Measurements from ENCODE around the gene LCN15. TPM values are rescaled to one million over a fixed set of nuclear protein-coding genes. Genes with fewer than 3 reads are reported as not detected.

LCN15 gene
- total RNA-seq, 4 donors from 2014 or later, result 1.5 to 9.3 TPM; not detected in 2

DNA sequence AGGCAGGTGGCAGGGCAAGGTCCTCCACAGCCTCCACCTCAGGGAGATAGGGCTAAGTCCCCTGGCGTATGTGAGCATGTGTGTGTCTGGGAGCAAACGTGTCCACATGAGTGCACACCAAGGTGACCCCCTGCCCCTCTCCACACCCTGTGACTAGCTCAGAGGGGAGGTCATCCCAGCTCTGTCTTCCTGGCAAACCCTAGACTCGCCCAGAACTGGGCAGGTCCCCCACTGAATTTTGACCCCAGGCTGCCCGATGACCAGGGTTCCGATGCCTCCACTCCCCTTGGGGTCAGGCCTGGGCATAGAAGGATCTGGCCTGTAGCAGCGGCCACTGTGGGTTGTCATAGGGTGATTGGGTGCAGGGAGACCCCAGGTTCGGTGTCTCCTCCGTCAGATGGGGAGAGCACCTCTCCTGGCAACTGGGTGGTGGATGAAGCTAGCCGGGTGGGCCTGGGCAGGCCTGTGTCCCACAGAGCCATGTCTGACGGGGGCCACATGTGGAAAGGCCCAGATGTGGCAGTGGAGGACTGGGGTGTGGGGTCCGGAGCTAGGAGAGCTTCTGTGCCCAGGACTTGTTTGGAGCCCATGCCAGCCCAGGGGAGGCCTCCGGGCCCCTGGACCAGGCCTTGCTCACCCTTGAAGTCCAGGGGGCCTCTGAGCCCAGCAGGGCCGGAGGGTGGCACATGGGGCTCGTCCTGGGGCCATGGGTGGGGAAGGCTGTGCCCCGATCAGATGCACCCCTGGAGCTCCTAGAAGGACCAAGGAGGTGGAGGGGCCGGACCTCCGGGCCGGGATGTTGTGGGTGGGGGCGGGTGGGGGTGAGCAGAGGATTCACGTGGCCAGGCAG lies 45.7 kb downstream of the LCN15 start:
- Histone ChIP-seq H3K27me3 (peaks cover 0 to 7% of the 10 kb centered on the region in 2 donors), H3K36me3 (peaks cover 0 to 25% (median 0%) of the 10 kb centered on the region in 3 donors), H3K27ac (peak overlapping the region in 1 of 4 donors; percentile 58), H3K4me1 (peaks cover 3 to 30% (median 12%) of the 10 kb centered on the region in 4 donors), H3K9me3 (no peaks in the 10 kb centered on the region), H3K4me3 (no peak overlapping the region)
- no peak for TF ChIP-seq POLR2A (IDR thresholded peaks at IDR 0.05)
- TF ChIP-seq, protein P1, sequence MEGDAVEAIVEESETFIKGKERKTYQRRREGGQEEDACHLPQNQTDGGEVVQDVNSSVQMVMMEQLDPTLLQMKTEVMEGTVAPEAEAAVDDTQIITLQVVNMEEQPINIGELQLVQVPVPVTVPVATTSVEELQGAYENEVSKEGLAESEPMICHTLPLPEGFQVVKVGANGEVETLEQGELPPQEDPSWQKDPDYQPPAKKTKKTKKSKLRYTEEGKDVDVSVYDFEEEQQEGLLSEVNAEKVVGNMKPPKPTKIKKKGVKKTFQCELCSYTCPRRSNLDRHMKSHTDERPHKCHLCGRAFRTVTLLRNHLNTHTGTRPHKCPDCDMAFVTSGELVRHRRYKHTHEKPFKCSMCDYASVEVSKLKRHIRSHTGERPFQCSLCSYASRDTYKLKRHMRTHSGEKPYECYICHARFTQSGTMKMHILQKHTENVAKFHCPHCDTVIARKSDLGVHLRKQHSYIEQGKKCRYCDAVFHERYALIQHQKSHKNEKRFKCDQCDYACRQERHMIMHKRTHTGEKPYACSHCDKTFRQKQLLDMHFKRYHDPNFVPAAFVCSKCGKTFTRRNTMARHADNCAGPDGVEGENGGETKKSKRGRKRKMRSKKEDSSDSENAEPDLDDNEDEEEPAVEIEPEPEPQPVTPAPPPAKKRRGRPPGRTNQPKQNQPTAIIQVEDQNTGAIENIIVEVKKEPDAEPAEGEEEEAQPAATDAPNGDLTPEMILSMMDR (IDR thresholded peaks at IDR 0.05), result no peak
- DNase-seq, result peak in 1 of 3 donors; percentile 45

DNA sequence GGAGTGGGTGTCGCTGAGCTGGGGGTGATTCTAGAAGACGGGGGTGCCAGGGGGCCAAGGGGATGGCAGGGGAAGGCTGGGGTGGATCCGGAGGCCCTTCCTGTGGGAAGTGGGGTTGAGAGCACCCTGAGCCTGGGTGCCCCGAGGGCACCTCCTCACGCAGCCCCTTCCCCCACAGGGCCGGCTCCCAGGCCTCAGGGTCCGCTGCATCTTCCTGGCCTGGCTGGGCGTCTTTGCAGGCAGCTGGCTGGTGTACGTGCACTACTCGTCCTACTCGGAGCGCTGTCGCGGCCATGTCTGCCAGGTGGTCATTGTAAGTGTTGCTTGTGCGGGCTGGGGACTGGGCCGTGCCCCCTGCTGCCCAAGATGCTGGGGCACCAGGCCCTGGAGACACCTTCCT lies 46.9 kb downstream of the LCN15 start:
- Histone ChIP-seq H3K4me3 (no peak overlapping the region), H3K4me1 (peaks cover 3 to 35% (median 12%) of the 10 kb centered on the region in 4 donors), H3K9me3 (no peaks in the 10 kb centered on the region), H3K27me3 (peaks cover 0 to 13% of the 10 kb centered on the region in 2 donors), H3K27ac (no peak overlapping the region), H3K36me3 (peaks cover 0 to 13% (median 0%) of the 10 kb centered on the region in 3 donors)
- TF ChIP-seq, protein P1 (IDR thresholded peaks at IDR 0.05), result no peak
- TF ChIP-seq POLR2A (IDR thresholded peaks at IDR 0.05), result no peak
- peak in 1 of 3 donors; percentile 45 for DNase-seq

DNA sequence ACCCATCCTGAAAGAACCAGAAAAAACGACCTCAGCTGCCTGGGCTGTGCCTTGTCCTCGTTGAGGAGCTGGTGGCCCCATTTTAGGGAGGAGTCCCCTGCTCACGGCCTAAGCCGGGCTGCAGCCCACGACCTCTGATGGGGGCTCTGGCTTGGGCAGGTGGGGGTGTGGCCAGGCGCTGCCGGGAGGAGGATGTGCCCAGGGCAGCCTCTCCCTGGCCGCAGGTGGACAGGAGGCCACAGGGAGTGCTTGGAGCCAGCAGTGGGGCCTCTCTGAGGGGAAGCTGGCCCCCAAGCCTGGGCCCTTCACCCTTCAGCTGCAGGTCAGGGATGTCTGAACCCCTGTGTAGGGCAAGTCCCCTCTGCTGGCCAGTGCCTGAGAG lies 49.4 kb downstream of the LCN15 start:
- no peaks in the 10 kb centered on the region for H3K9me3 ChIP-seq
- H3K4me3 ChIP-seq, result no peak overlapping the region
- peak overlapping the region in 3 of 4 donors; percentile 9 to 39 (median 25) for H3K27ac ChIP-seq
- peaks cover 3 to 31% (median 15%) of the 10 kb centered on the region in 4 donors for H3K4me1 ChIP-seq
- DNase-seq, result peak in 1 of 3 donors; percentile 45
- TF ChIP-seq POLR2A (IDR thresholded peaks at IDR 0.05), result no peak
- TF ChIP-seq, protein P1 (IDR thresholded peaks at IDR 0.05), result no peak
- H3K27me3 ChIP-seq, result peaks cover 0 to 17% of the 10 kb centered on the region in 2 donors
- H3K36me3 ChIP-seq, result no peaks in the 10 kb centered on the region

DNA sequence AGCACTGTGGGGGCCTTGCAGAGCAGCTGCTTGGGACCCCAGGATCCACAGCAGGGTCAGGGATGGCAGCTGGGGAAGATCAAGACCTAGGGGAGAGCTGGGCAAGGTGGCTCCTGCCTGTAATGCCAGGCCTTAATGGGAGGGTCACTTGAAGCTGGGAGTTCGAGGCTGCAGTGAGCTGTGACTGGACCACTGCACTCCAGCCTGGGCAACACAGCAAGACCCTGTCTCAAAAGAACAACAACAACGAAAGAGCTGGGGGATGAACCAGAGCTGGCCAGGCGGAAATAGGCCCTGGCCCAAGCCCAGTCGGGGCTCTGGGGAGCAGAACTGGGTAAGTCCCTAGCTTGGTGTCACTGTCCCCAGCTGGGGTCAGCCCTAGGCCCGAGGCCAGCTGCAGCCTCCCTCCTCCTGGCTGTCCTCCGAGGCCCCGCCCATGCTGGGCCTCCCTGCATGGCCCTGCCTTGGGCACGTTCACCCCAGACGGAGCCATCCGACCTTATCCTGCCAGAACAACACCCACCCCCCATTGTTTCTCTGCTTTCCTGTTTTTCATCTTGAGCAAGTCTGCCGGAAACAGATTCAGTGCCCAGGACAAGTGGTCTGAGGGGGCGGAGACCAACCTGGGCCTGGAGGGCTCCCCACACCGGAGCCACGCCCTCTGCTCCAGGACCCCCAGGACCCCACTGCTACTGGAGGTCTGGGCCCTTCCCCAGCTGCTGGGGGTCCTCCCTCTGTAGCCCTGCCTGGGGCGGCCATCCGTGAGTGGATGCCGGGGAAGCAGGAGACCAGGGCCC lies 50.0 kb downstream of the LCN15 start:
- peak in 1 of 3 donors; percentile 53 for DNase-seq
- Histone ChIP-seq H3K9me3 (no peaks in the 10 kb centered on the region), H3K4me1 (peaks cover 1 to 25% (median 11%) of the 10 kb centered on the region in 4 donors), H3K36me3 (no peaks in the 10 kb centered on the region), H3K27me3 (peaks cover 0 to 17% of the 10 kb centered on the region in 2 donors), H3K4me3 (no peak overlapping the region), H3K27ac (peak overlapping the region in 3 of 4 donors; percentile 13 to 39 (median 25))
- TF ChIP-seq, protein P1 (IDR thresholded peaks at IDR 0.05), result no peak
- no peak for TF ChIP-seq POLR2A (IDR thresholded peaks at IDR 0.05)

DNA sequence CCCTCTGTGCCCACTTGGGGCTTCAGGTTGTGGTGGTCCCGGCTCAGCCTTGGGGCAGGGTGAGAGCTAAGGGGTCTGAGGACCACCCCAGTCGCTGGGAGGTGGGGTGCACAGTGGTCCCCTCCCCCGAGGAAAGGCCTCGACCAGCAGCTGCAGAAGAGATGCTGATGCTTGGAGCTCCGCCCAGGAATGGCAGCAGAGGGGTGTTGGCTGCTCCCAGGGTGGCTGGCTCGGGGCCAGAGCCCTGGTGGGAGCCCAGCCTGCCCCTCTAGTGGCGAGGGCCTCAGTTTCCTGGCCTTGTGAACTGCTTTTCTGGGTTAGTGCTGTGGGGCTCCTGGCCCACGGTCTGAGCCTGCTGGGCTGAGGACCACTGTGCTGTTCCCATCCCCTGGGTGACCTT lies 50.8 kb downstream of the LCN15 start:
- Histone ChIP-seq H3K27me3 (peaks cover 0 to 17% of the 10 kb centered on the region in 2 donors), H3K36me3 (no peaks in the 10 kb centered on the region), H3K27ac (peak overlapping the region in 2 of 4 donors; percentile 2 to 13), H3K4me1 (peaks cover 0 to 17% (median 6%) of the 10 kb centered on the region in 4 donors), H3K9me3 (no peaks in the 10 kb centered on the region), H3K4me3 (peak overlapping the region in 1 of 4 donors; percentile 47)
- TF ChIP-seq, protein P1 (IDR thresholded peaks at IDR 0.05), result no peak
- TF ChIP-seq POLR2A (IDR thresholded peaks at IDR 0.05), result no peak
- peak in 1 of 3 donors; percentile 46 for DNase-seq

Data from Peyer's patch (tissue), 4 donors.